HS-27A (cell line): ENCODE results near the gene ACADL.

Experiments
- DNase-seq: peaks from one replicate; pipeline ENCODE4 v3.0.0-alpha.2; 2012; ENCODE audit warnings: low read depth, missing footprints

Gene ACADL

DNA sequence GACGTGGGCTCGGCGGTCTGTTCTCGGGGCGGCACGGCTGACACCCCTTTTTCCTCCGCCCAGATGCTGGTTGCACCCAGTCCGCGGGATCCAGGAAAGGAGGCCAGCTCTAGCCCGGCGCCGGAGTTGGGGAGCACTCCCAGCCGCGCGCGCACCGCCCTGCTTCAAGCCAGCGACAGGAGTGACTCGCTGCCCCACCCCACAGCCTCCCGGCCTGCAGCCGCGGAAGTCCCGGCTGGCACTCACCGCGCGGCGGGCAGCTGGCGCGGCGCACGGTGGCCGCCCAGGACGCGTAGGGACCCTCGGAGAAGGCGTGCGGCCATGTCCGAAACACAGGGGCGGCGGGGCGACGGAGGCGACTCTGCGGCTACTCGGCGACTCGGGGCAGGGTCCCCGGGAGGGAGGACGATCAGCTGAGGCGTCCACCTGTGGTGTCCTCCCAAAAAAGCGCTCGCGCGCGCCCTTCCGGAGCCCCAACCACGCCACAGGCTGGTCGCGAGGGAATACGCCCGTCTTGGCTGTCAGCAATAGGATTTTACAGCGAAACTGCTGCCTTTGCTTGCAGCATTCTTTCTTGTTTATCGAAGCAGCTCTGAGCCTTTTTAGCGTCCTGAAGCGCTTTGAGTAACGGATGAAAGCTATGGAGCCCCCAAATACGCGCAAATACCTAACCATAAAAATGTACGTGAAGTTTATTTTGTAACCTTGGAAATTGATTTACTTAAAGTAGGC is at the start of gene ACADL:
TSS of gene ACADL (minus strand) at position 507 of the 732 bp plus-strand sequence. CDS start at position 323, 184 bp downstream.
- DNase-seq = no peak

DNA sequence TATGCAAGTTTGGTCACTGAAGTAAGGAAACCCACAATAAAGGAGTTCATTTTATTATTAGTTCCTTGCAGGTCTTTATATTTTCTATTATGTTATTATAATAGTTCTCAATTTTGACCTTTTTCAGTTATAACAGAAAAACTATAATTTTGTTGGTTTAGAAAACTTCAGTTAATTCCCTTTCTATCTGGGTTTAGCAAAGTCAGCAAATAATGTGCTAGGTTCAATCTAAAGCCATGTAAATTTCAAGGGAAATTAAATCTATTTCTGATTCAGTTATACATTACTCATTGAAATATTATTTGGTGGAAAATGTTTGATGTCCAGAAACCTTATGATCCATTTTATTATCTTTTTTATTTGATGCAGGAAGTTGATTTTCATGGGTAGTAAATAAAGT is 46.1 kb upstream of the ACADL start:
- no peak for DNase-seq

DNA sequence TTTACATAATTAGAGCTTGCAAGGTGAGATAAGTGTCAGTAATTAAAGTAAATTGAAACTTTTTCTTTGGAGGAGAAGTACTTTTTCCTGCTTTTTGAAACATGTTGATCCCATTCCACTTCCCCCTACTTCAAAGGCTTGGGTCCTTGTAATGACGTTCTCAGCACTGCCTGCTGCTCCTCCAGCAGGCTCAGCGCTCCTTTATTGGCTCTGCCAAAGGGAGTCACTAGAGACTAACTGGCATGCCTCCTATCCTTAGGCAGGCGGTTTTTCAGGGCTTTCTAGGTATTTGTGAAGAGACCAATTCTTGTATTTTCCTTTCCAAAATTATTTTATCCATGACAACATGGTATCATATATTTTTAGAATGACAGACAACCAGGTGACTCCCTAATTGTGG is 43.9 kb upstream of the ACADL start:
- DNase-seq = no peak

DNA sequence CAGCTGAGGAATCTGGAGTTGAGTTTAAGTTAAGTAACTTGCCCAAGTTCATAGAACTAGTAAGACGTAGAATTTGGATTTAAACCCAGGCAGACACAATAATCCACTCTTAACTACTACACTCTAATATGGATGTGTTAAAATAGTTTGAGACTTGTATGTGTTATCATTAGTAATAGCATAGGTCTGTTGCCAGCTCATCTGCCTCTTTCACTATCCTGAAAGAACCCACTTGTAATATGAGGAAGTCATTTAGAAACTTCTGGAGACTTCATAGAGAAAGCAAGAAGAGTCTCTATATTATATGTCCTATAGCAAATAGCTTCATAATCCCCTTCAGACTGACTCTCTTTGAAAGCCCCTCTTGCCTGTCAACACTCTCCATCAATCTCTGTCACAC is 43.0 kb upstream of the ACADL start:
- DNase-seq = no peak

DNA sequence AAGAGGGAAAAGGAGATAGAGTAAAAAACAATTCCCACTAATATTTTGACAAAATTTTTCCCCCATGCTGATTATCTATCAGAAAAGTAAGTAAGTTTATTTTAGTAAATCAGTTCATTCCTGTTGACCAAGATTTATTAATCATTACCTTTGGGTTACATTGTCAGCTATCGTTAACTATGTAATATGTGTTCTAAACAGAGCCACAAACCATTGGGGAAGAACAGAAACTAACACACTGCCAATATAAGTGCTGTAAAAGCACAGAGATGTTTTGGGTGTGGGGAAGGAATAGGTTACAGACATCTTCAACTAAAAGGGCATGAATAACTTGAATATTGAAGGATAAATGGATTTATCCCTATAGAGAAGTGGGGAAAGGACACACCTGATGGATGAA is 42.5 kb upstream of the ACADL start:
- no peak for DNase-seq

DNA sequence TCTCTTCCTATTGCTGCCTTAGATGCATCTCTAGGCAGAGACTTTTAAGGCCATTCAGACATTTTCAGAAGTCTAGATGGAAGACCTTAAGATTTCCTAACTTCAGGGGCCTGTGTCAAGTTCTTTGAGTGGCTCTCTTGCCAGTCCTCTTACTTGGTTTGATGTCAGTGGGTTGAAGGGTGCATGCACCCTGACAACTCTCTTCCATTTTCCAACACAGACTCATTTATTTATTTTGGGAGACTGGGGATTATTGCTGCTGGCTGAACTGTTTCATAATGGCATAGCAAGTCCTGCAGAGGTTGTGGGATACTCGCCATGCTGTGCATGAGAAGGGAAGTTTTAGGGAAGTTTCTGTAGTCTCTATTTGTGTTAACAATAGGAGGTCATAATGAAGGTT is 39.0 kb upstream of the ACADL start:
- no peak for DNase-seq

DNA sequence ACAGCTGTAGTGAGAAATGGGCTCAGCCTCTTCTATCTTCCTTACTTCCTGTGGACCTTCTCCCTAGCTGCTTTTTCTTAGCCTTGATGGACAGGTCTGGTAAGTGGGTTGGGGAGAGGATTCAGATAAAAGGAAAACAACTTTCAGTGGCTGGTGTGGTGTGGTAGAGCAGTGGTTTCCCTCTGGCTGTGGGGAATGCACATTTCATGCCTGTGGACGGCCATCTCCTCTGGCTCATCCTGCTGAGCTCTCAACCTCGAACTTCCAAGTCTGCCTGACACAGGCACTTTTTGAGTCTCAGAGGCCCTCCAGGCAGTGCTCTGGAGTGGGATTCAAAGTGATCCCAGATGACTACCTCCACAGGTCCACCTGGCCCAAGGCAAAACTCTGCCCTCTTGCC is 38.6 kb upstream of the ACADL start:
- no peak for DNase-seq

DNA sequence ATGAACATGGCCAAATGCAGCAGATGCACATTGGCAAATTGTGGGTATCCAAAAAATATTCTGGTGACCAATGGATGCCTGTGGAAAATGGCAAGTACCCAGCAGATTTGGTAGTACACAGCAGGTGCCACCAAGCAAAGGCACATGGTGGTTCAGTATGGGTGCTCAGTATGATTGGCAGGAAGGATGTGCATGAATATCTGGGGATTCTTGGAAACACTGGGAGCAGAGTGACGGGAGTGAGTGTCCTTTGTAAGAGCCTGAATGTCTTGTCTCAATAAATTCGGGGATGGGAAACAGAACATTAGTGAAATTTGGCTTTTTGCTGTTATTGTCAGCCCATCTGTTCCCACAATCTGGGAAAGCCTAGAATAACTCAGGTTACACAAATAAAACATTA is 36.8 kb upstream of the ACADL start:
- no peak for DNase-seq

DNA sequence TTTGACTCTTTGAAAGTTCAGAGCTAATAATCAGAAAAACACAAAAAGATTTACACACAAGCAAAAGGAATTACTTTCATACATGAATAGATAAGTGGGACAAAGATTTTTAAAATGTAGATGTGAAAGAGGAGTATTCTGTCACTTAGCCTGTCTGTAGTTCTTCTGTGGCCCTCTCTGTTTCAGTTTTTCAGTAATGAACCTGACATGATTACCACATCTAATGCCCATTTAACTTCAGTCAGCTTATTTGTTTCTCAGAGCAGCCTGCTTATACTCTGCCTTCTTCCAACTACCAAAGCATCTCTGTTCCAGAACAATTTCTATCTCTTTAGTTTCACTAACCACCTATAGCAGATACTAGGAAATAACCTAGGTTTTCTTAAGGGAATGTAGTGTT is 34.4 kb upstream of the ACADL start:
- DNase-seq = no peak

DNA sequence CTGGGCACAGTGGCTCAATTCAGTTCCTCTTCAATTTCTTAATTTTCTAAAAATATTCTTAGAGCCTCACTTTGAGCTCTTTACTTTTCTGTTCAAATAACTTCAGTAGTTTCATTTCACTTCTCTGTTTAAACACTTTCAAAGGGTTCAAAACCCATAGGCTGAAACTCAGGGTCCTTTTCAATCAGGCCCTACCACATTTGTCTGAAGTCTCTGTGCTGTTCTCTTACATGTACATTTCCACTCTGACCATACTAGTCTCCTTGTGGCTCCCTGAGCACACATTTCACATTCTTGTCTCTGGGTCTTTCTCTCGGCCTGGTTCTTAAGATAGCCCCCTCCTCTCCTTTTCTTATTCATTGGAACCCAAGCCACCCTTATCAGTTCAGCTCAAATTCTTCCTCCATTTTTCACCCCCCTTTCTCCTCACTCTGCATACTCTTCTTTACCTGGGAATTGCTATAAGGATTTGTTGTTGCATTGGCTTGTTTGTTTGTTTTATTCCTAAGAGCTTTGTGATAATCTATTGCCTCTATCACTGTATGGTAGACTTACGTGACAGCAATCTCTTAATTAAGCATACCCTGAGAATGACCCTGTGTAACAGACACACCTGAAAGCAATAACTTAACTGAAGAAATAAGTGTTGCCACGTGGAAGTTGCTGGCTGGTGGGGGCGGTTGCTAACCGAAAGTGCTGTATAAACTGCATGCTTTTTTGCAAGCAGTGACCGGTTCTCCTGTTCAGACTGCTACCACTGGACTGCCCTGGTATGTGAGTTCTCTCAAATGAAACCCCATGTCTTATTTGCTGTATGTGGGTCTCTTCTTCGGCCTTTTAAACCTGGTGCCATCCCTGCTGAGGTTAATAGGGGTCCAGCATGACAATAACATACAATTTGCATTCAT is 27.7 kb upstream of the ACADL start:
- no peak for DNase-seq

DNA sequence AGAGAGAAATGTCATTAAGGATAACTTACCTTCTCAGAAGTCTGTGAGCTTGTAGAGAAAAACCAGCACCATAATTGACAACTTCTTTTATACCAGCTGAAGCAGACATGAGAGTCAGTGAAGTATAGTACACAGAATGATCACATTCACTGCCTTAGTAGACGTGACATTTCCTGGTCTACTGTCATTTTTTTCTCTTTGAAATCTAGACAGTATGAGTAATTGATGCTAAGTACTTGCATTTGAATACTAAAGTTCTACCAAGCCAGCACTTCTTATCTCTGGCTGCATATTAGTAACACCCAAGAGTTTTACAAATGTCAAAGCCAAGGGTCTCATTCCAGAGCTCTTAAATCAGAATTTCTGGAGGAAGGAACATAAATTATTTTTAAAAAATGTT is 25.4 kb upstream of the ACADL start:
- DNase-seq = no peak

DNA sequence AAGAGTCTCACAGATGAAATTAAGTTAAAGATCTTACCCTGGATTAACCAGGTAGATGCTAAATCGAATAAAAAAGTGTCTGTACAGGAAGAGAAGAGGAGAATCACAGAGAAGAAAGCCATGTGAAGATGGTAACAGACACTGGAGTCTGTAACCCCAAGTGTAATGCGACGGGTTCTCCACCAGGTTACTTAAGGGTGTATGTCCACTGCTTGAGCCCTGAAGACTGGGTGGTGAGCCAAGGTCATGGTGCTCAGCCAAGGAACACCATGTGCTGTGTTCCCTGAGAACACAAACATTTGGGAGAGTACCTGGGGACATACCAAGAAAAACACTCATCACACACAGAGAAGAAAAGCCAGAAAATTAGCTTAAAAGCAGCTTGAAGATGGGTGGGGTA is 8.2 kb upstream of the ACADL start:
- no peak for DNase-seq

DNA sequence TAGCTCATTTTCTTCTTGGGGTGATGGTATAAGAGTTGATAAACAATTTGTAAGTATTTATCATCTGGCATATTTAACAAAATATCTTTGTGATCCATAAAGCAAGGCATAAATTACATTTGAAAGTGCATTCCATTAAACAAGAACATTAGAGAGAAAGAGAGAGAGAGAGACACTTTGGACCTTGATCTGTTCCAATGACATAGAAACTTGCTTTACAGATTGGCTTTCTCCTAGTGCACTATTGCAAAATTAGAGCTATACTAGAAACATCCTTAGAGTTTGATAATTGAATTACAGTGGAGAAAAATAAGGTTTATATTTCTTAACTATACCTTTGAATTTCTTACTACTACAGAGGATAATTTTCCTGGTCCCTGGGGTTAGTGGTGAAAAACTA is 5.7 kb upstream of the ACADL start:
- DNase-seq = no peak

DNA sequence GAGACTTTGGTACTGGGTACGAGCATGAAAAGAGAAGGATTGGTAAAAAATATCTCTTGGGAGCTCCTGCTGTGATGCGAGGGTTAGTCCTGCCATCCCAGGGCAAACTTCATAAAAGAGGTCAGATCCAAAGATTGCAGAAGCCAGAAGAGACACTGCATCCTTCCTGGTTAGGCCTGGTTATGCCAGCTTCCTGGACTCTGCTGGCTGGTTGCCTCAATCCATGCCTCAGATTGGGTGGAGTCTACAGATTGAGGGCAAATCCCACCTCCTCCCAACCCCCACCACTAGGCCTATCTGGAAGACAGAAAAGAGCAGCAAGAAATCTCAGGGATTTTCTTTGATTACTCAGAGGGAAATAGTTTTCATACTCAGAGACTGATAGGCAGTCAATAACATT is 5.3 kb upstream of the ACADL start:
- DNase-seq = no peak

DNA sequence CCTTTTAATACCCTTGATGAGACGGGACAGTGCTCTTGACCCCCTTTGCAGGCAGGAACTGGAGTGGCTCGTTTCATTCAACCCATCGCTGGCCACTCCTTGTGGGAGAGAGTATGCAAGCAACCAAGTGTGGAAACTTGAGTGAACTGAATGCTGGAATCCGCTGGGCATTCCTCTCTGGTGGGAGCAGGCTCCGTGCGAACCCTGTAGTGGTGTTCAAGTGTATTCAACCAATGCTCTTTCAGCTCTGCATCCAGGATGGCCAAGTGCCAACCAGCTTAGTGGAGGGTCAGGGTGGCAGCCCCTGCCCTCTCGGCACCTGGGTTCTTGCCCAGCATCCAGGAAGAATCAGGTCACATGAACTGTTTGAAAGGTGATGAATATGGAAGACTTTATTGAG is 3.3 kb upstream of the ACADL start:
- DNase-seq = no peak

DNA sequence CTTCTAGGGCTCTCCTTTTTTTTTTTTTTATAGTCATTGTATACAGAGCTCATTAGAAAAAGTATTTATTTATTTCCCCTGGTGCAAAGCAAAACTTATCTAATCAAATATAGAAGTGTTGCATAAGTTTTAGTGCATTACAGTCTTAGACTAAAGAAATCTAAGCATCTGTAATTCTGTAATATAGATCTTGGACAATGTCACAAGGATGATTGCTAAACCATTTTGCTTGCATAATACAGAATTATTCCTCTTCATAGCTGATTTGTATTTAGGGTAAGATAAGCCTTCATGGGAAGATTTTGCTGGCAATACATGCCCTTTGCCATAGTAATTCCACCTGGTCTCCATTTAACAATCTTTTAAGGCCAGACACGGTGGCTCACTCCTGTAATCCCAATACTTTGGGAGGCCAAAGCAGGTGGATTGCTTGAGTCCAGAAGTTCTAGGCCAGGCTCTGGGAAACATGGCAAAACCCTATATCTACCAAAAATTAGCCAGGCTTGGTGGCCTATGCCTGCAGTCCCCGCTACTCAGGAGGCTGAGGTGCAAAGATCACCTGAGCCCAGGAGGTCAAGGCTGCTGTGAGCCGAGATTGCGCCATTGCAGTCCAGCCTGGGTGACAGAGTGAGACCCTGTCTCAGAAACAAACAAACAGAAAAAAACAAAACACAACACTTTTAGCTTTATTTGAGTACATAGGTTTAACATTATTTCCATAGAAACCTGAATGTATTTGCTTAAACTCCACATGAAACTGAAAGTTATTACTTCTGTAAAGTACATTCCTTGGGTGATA is 2.2 kb upstream of the ACADL start:
- no peak for DNase-seq

DNA sequence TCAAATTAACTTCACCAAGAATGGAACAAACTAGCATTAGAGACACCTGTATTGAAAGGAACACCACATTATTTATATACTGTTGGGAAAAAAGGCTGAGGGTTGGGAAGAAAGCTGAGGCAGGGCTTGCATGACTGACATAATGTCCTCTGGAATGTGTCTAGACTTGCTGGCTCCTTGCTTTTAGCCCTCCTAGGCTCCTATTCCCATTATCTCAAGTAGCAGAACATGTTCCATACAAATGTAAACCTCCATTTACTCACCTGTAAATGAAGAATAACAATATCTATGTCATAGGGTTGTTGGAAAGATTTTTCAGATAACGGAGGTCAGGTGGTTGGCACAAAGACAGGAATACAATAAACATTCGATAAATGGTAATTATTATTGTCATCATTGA is 976 bp upstream of the ACADL start:
- DNase-seq = no peak

DNA sequence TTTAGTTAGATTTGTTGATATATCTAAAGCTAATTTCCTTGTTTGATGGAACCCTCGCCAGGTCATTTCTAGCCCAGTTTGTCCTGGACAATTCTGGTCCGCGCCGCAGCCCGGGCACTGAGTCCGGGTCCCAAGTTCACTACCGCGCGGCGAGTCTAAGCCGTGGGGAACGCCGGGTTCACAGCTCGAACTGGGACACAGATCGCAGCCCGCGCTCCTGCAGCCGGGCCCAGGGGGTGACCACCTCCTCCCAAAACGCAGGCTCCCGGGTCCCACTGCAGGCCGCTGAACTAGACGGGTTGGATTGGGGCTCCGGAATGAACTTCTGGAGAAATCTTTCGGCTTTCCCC is 681 bp downstream of the ACADL start:
- no peak for DNase-seq

DNA sequence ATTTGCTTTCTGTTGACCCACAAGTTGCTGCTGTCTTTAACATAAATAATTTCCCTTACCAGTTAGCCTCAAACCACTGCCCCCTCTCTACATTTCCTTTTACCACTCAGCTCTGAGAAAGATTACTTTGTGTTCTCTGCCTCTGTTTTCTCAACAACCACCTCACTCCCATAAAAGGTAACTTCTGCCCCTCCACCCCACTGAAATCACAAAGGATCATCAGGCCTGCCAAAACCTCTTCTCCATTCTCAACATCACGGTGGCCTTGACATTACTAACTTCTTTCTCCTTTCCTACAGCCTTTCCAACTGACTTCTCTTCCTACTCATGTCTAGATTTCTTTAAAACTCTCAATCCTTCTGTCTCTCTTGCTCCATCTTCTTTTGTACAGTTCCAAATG is 10.1 kb downstream of the ACADL start:
- no peak for DNase-seq

DNA sequence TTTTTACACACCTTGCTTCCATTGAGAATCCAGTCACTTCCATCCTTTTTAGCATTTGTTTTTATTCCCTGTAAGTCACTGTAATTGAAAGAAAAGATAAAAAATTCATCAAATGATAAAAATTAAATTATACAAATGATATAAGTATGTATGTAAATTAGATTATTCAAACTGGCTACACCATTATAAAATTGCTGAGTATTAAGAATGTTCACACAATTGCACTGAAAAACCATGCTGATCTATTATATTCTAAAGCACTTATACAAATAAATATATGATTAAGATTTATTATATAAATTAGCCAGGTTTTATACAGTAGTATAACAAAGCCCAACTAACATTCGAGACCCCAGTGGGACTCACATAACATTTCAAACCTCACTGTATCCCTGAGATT is 15.1 kb downstream of the ACADL start:
- no peak for DNase-seq

DNA sequence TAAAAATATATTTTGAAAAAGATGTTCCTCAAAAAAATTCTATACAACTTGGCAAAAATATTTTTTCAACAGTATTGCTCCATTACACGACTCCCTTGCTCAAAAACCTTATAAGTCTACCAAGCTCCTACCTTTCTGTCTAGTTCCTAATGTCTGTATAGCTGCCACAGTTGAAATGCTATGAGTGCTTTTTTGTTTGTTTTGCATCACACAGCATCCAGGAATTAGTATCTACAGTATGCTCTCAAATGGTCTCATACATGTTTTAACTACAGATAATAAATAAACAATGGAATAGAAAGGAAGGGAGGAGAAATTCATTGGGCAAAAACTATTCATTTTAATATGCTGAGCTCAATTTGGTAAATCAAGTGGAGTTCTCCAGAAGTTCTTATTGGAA is 17.3 kb downstream of the ACADL start:
- no peak for DNase-seq

DNA sequence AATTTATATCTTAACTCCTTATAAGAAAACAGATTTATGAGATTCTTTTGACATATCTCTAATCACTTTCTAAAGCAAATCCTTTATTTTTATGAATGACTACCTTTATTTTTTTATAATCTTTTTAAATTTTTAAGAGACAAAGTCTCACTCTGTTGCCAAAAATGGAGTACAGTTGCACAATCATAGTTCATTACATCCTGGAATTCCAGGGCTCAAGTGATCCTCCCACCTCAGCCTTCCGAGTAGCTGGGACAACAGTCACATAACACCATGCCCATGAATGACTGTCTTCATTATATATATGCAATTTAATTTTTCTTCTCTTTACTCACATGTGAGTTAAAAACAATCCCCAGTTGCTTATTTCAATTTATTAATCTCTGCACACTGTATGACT is 21.7 kb downstream of the ACADL start:
- DNase-seq = no peak

DNA sequence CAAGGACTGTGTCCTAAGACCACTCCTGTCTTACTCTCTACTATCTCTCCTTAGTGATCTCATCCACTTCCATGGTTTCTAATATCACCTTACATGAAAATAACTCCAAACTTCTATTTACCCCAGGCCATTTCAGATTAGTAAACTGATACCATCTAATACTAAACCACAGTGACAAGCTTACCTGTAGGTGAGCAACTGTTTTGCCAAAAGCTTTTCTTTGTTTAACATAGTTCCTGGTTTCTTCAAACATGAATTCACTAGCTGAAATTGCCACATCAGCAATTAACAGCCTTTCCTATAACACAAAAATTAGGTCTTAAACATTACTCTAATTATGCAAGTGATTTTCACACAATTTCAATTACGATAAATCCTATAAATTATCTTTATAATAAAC is 22.1 kb downstream of the ACADL start:
- no peak for DNase-seq
